A673 (cell line): ENCODE data around the gene NRG3. TPM values are rescaled to one million over a fixed set of nuclear protein-coding genes. Genes with fewer than 3 reads are reported as not detected.

ENCODE experiments used
- BruUV-seq: library from RNA; stranded (reverse); fragments of 400-500 nt; replicated peaks from 2 replicates; lab custom pipeline; 2021; lab: Mats Ljungman, UMichigan
- CTCF ChIA-PET: fragments of 300-600 bp; sonication (Branson Sonifier 250); formaldehyde crosslinking; loops from one replicate; lab custom pipeline; 2022; ENCODE audit warnings: antibody characterized with exemption; lab: Charles Lee
- POLR2A ChIA-PET: fragments of 300-600 bp; sonication (Branson Sonifier 250); formaldehyde crosslinking; loops from one replicate; lab custom pipeline; 2022; ENCODE audit warnings: antibody characterized with exemption; ENCODE audit not compliant: low non-redundant PET; lab: Charles Lee
- DNase-seq: peaks from one replicate; pipeline ENCODE4 v3.0.0-alpha.2; 2015; ENCODE audit warnings: low spot score
- H3K27ac ChIP-seq: fragments of 200-600 bp; sonication (generic); 2 replicates; pipeline ENCODE4 v1.5.1; 2016; ENCODE audit warnings: mixed run types, low read depth, mild to moderate bottlenecking, mixed read lengths, antibody characterized with exemption, low read length; ENCODE audit not compliant: poor library complexity, severe bottlenecking
- H3K27me3 ChIP-seq: fragments of 200-600 bp; sonication (generic); replicated peaks from 2 replicates; pipeline ENCODE4 v1.6.1; 2017; ENCODE audit warnings: mixed run types, low read depth, mild to moderate bottlenecking, mixed read lengths, antibody characterized with exemption, low read length; ENCODE audit not compliant: insufficient read depth, poor library complexity
- H3K36me3 ChIP-seq: fragments of 200-600 bp; sonication (generic); 2 replicates; pipeline ENCODE4 v1.6.1; 2016; ENCODE audit warnings: mixed run types, mild to moderate bottlenecking, mixed read lengths, antibody characterized with exemption, low read length; ENCODE audit not compliant: insufficient read depth, poor library complexity, severe bottlenecking
- H3K4me1 ChIP-seq: fragments of 200-600 bp; sonication (generic); 2 replicates; pipeline ENCODE4 v1.6.1; 2017; ENCODE audit warnings: mixed run types, mild to moderate bottlenecking, mixed read lengths, antibody characterized with exemption, low read length; ENCODE audit not compliant: insufficient read depth, poor library complexity, severe bottlenecking
- H3K4me3 ChIP-seq: fragments of 200-600 bp; sonication (generic); 2 replicates; pipeline ENCODE4 v1.5.1; 2016; ENCODE audit warnings: low read depth, mixed run types, mild to moderate bottlenecking, mixed read lengths, low read length; ENCODE audit not compliant: poor library complexity, severe bottlenecking
- H3K9me3 ChIP-seq: fragments of 200-600 bp; sonication (generic); 2 replicates; pipeline ENCODE4 v1.6.1; 2016; ENCODE audit warnings: mixed run types, low read depth, mild to moderate bottlenecking, mixed read lengths, antibody characterized with exemption, low read length; ENCODE audit not compliant: poor library complexity, severe bottlenecking
- CTCF ChIP-seq: fragments of 300-800, 200-600 bp; sonication (generic); conservative IDR thresholded peaks from 2 replicates; pipeline ENCODE4 v1.5.1; 2017; ENCODE audit warnings: low read depth, mild to moderate bottlenecking, antibody characterized with exemption, low read length, moderate library complexity, mixed read lengths
- EZH2 ChIP-seq: fragments of 200-600 bp; sonication (generic); IDR thresholded peaks from 2 replicates; pipeline ENCODE4 v1.6.1; 2017; ENCODE audit warnings: borderline replicate concordance, low read depth, mild to moderate bottlenecking, mixed read lengths, antibody characterized with exemption, low read length; ENCODE audit not compliant: poor library complexity, severe bottlenecking
- intact Hi-C: fragments of 100-400 bp; cut with micrococcal nuclease; formaldehyde crosslinking; loops from one replicate; pipeline ENCODE4 v1.10.0; 2022; ENCODE audit not compliant: unreplicated experiment
- total RNA-seq: library from RNA; stranded (reverse); gene quantifications from 2 replicates; pipeline ENCODE4 v1.2.3, GENCODE V29; 2021

The NRG3 gene
- total RNA-seq, 1 experiment from 2014 or later, result not detected

GRCh38 chr10:81863771-81864170 lies 11.2 kb upstream of the NRG3 start:
- Histone ChIP-seq H3K27me3 (no peaks in the 10 kb centered on the region), H3K27ac (no peak overlapping the region), H3K4me3 (no peak overlapping the region), H3K9me3 (peaks cover 6% of the 10 kb centered on the region), H3K4me1 (no peaks in the 10 kb centered on the region), H3K36me3 (no peaks in the 10 kb centered on the region)
- POLR2A ChIA-PET, result no interaction called here
- CTCF ChIA-PET, result no interaction called here
- intact Hi-C loops, result no loop called here
- TF ChIP-seq EZH2 (no peak), CTCF (no peak)
- DNase-seq, result no peak
- BruUV-seq, result no TSS peak

GRCh38 chr10:81865581-81865980 lies 9.4 kb upstream of the NRG3 start:
- DNase-seq, result no peak
- TF ChIP-seq CTCF, result no peak
- TF ChIP-seq EZH2, result no peak
- H3K9me3 ChIP-seq, result peaks cover 6% of the 10 kb centered on the region
- POLR2A ChIA-PET, result no interaction called here
- BruUV-seq, result no TSS peak
- H3K27ac ChIP-seq, result no peak overlapping the region
- no peaks in the 10 kb centered on the region for H3K36me3 ChIP-seq
- no peaks in the 10 kb centered on the region for H3K27me3 ChIP-seq
- CTCF ChIA-PET, result no interaction called here
- no peaks in the 10 kb centered on the region for H3K4me1 ChIP-seq
- intact Hi-C loops, result no loop called here
- no peak overlapping the region for H3K4me3 ChIP-seq

GRCh38 chr10:81866753-81867152 lies 8.2 kb upstream of the NRG3 start:
- POLR2A ChIA-PET, result no interaction called here
- intact Hi-C loops, result no loop called here
- Histone ChIP-seq H3K4me1 (no peaks in the 10 kb centered on the region), H3K27ac (no peak overlapping the region), H3K36me3 (no peaks in the 10 kb centered on the region), H3K4me3 (no peak overlapping the region), H3K9me3 (peaks cover 1% of the 10 kb centered on the region), H3K27me3 (peaks cover 2% of the 10 kb centered on the region)
- no TSS peak for BruUV-seq
- no peak for TF ChIP-seq CTCF
- TF ChIP-seq EZH2, result no peak
- no peak for DNase-seq
- CTCF ChIA-PET, result no interaction called here
